CD14-positive monocyte (primary cell): ENCODE measurements around the gene TSEN34. TPM values are rescaled to one million over a fixed set of nuclear protein-coding genes. Genes with fewer than 3 reads are reported as not detected.

ENCODE experiments used
- DNase-seq, 3 donors: peaks; one replicate each; pipeline ENCODE4 v3.0.0-alpha.2; 2011 to 2022
- H2AFZ ChIP-seq: 2 replicates; pipeline ENCODE4 v1.6.0; 2012; ENCODE audit warnings: mild to moderate bottlenecking, low read depth, low read length, inconsistent platforms; ENCODE audit not compliant: insufficient read depth, poor library complexity, severe bottlenecking
- H3K27ac ChIP-seq, 2 donors: 1 replicate in 1 of 2; 2 replicates in 1 of 2; pipeline ENCODE4 v1.5.1; 2012 to 2013; ENCODE audit warnings: low read length in 2 of 2, control low read depth in 1 of 2, inconsistent platforms in 1 of 2, low read depth in 1 of 2, mild to moderate bottlenecking in 1 of 2
- H3K27me3 ChIP-seq, 2 donors: one replicate each; pipeline versions ENCODE4 v1.6.0 to v1.6.1; 2011 to 2013; ENCODE audit warnings: low read length in 2 of 2; ENCODE audit not compliant: control insufficient read depth in 2 of 2, insufficient read depth in 2 of 2
- H3K36me3 ChIP-seq, 2 donors: replicated peaks in 1 of 2; 1 replicate in 1 of 2; 2 replicates in 1 of 2; pipeline versions ENCODE4 v1.5.1 to v1.6.1; 2012 to 2013; ENCODE audit warnings: low read length in 2 of 2, control low read depth in 1 of 2, inconsistent platforms in 1 of 2, mild to moderate bottlenecking in 1 of 2; ENCODE audit not compliant: insufficient read depth in 2 of 2, control insufficient read depth in 1 of 2
- H3K4me1 ChIP-seq, 2 donors: 1 replicate in 1 of 2; 2 replicates in 1 of 2; pipeline versions ENCODE4 v1.5.1 to v1.6.1; 2012 to 2013; ENCODE audit warnings: low read length in 2 of 2, control low read depth in 1 of 2, inconsistent platforms in 1 of 2, mild to moderate bottlenecking in 1 of 2, moderate library complexity in 1 of 2; ENCODE audit not compliant: insufficient read depth in 2 of 2, control insufficient read depth in 1 of 2
- H3K4me2 ChIP-seq: replicated peaks from 2 replicates; pipeline ENCODE3; 2012; ENCODE audit warnings: low read length, moderate library complexity, mild to moderate bottlenecking; ENCODE audit not compliant: poor library complexity, severe bottlenecking; ENCODE audit errors: extremely low read depth
- H3K4me3 ChIP-seq, 3 experiments: fragments of 200-600 bp in 1 of 3; sonication (generic) in 1 of 3; replicated peaks in 1 of 3; 1 replicate in 2 of 3; 2 replicates in 1 of 3; pipeline ENCODE4 v1.5.1; 2011 to 2013; ENCODE audit warnings: low read length in 3 of 3, mild to moderate bottlenecking in 3 of 3, control low read depth in 2 of 3, low read depth in 2 of 3, inconsistent platforms in 1 of 3, moderate library complexity in 1 of 3
- H3K79me2 ChIP-seq: 2 replicates; pipeline ENCODE4 v1.6.0; 2012; ENCODE audit warnings: mild to moderate bottlenecking, control low read depth, inconsistent platforms, low read length, moderate library complexity; ENCODE audit not compliant: insufficient read depth
- H3K9ac ChIP-seq: 2 replicates; pipeline ENCODE4 v1.6.0; 2017; ENCODE audit warnings: low read length, mild to moderate bottlenecking; ENCODE audit not compliant: insufficient read depth, poor library complexity, severe bottlenecking
- H3K9me3 ChIP-seq, 2 donors: replicated peaks in 1 of 2; 1 replicate in 1 of 2; 2 replicates in 1 of 2; pipeline versions ENCODE4 v1.5.1 to v1.6.1; 2012 to 2013; ENCODE audit warnings: low read length in 2 of 2, control low read depth in 1 of 2; ENCODE audit not compliant: control insufficient read depth in 1 of 2, insufficient read depth in 1 of 2
- H4K20me1 ChIP-seq: 2 replicates; pipeline ENCODE4 v1.6.0; 2012; ENCODE audit warnings: mild to moderate bottlenecking, low read length, control low read depth, moderate library complexity; ENCODE audit not compliant: insufficient read depth
- H3K27ac Mint-ChIP-seq, 7 donors: one replicate each; pipeline ENCODE4 v1.8.0; 2020; ENCODE audit warnings: mild to moderate bottlenecking in 7 of 7, mixed read lengths in 7 of 7, moderate library complexity in 6 of 7, inconsistent platforms in 2 of 7
- H3K27me3 Mint-ChIP-seq, 3 donors: one replicate each; pipeline ENCODE4 v1.8.0; 2021 to 2022; ENCODE audit warnings: low read depth in 3 of 3, mild to moderate bottlenecking in 3 of 3, mixed read lengths in 3 of 3, moderate library complexity in 3 of 3, inconsistent platforms in 1 of 3
- H3K36me3 Mint-ChIP-seq, 2 donors: one replicate each; pipeline ENCODE4 v1.8.0; 2020; ENCODE audit warnings: mixed read lengths in 2 of 2, inconsistent platforms in 1 of 2, mild to moderate bottlenecking in 1 of 2
- H3K4me1 Mint-ChIP-seq: one replicate; pipeline ENCODE4 v1.8.0; 2020; ENCODE audit warnings: mild to moderate bottlenecking, mixed read lengths
- H3K4me3 Mint-ChIP-seq, 2 donors: one replicate each; pipeline ENCODE4 v1.8.0; 2020; ENCODE audit warnings: mild to moderate bottlenecking in 2 of 2, mixed read lengths in 2 of 2, moderate library complexity in 1 of 2
- H3K9me3 Mint-ChIP-seq, 7 donors: one replicate each; pipeline ENCODE4 v1.8.0; 2020 to 2022; ENCODE audit warnings: mixed read lengths in 7 of 7, mild to moderate bottlenecking in 6 of 7, moderate library complexity in 6 of 7, inconsistent platforms in 2 of 7
- CTCF ChIP-seq: fragments of 200-600 bp; IDR thresholded peaks from one replicate; pipeline ENCODE4 v1.8.0; 2022; ENCODE audit warnings: antibody characterized with exemption, mild to moderate bottlenecking
- WGBS: methylation state at CpG from one replicate; pipeline ENCODE4 v1.1.5; 2013; ENCODE audit warnings: missing lambda C conversion rate; ENCODE audit not compliant: insufficient coverage; 5-methylcytosine and 5-hydroxymethylcytosine counted together
- intact Hi-C, 2 donors: fragments of 100-400 bp; cut with micrococcal nuclease; formaldehyde crosslinking; loops; one replicate each; pipeline versions ENCODE4 v1.15.0 to v1.15.1; 2023
- polyA plus RNA-seq, 3 donors: library from polyadenylated mRNA; depleted of rRNA in 1 of 3; unstranded in 2 of 3; stranded (reverse) in 1 of 3; fragments of 300-500 nt in 2 of 3; fragments of >200 nt in 1 of 3; fragmentation: Illumina TruSeq in 2 of 3; gene quantifications; 1 replicate in 2 of 3; 2 replicates in 1 of 3; pipeline ENCODE4 v1.2.3, GENCODE V29; 2012 to 2021

Gene TSEN34
- polyA plus RNA-seq, 3 donors: 59.3 to 125 (median 109) TPM

- H3K27me3 Mint-ChIP-seq: peaks cover 0 to 3% (median 0%) of the 10 kb centered on the region in 3 donors
- H3K79me2 ChIP-seq: peaks cover 2% of the 10 kb centered on the region
- peak overlapping the region in 5 of 7 donors; percentile 21 to 78 (median 41) for H3K27ac Mint-ChIP-seq
- no peak overlapping the region for H2AFZ ChIP-seq
- H4K20me1 ChIP-seq: peaks cover 42% of the 10 kb centered on the region
- H3K4me1 Mint-ChIP-seq: peaks cover 2% of the 10 kb centered on the region
- no peak overlapping the region for H3K4me3 ChIP-seq
- WGBS: 97% methylated on average over 4 of the region's 10 CpGs
- H3K9me3 ChIP-seq: no peaks in the 10 kb centered on the region
- no peak overlapping the region for H3K9ac ChIP-seq
- H3K9me3 Mint-ChIP-seq: peaks cover 0 to 2% (median 0%) of the 10 kb centered on the region in 7 donors
- peak overlapping the region in 1 of 2 donors; percentile 5 for H3K27ac ChIP-seq
- no peak for TF ChIP-seq CTCF
- intact Hi-C loops: no loop called here
- no peak overlapping the region for H3K4me3 Mint-ChIP-seq
- peaks cover 54 to 87% of the 10 kb centered on the region in 2 donors for H3K36me3 Mint-ChIP-seq
- DNase-seq: no peak
- peaks cover 52 to 63% of the 10 kb centered on the region in 2 donors for H3K36me3 ChIP-seq
- peaks cover 0 to under 1% of the 10 kb centered on the region in 2 donors for H3K4me1 ChIP-seq
- H3K4me2 ChIP-seq: no peak overlapping the region
- no peaks in the 10 kb centered on the region for H3K27me3 ChIP-seq
Observed at GRCh38 chr19:54179262-54179852, 11.8 kb upstream of the TSEN34 start.

- H3K9me3 ChIP-seq: no peaks in the 10 kb centered on the region
- Mint-ChIP-seq H3K4me3 (no peak overlapping the region), H3K27ac (peak overlapping the region in 3 of 7 donors; percentile 46 to 78 (median 49)), H3K27me3 (no peaks in the 10 kb centered on the region), H3K9me3 (peaks cover 0 to 2% (median 0%) of the 10 kb centered on the region in 7 donors), H3K36me3 (peaks cover 55 to 84% of the 10 kb centered on the region in 2 donors), H3K4me1 (peaks cover 2% of the 10 kb centered on the region)
- DNase-seq: peak; percentile 30 to 34 (median 31)
- peaks cover 42% of the 10 kb centered on the region for H4K20me1 ChIP-seq
- H3K9ac ChIP-seq: no peak overlapping the region
- 75% methylated on average over 10 of the region's 10 CpGs for WGBS
- H3K27me3 ChIP-seq: no peaks in the 10 kb centered on the region
- H3K36me3 ChIP-seq: peaks cover 52 to 63% of the 10 kb centered on the region in 2 donors
- no peak overlapping the region for H3K4me2 ChIP-seq
- TF ChIP-seq CTCF: no peak
- H3K4me1 ChIP-seq: no peaks in the 10 kb centered on the region
- peaks cover 2% of the 10 kb centered on the region for H3K79me2 ChIP-seq
- H3K4me3 ChIP-seq: no peak overlapping the region
- H2AFZ ChIP-seq: no peak overlapping the region
- intact Hi-C loops: no loop called here
- no peak overlapping the region for H3K27ac ChIP-seq
Observed at GRCh38 chr19:54179921-54180461, 11.1 kb upstream of the TSEN34 start.
